ENCODE results near the gene OARD1.
A peak's percentile ranks its signal among the peaks of the same experiment; 100 is the strongest.

The OARD1 gene

DNA sequence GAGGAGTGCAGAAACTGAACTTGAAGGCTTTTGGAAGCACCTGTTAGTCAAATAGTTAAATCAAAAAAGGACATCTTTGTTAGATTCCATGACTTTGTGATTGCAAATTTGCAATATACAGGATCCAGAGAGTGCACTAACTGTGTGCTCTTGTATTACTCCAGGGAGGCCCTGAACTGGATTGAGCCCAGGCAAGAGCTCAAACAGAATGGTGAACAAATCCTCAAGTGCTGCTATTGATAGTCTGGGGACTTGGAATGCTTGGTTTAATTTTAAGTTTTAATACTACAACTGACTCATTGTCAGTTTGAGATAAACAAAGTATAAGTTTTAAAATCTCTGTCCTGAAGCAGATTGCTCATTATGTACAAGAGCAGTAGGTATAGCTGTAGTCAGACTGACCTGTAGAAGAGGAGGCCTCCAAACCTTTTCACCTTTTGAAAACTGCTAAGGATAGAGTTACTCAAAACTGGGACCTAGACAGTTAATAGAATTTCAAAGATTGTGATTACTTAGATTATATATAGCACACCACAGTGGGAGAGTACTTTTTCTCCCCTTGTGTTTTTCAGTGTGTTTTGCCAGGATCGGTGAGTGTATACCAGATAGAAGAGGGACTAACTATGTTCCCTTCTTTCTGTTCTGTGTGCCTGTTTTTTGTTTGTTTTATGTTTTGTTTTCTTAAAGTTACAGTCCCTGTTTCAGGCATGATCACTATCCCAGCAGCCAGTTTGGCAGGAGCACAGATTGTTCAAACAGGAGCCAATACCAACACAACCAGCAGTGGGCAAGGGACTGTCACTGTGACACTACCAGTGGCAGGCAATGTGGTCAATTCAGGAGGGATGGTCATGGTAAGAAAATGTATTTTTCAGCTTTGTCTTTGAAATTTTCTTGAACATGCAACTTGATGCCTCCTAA is 18.9 kb upstream of the OARD1 start:
- Histone ChIP-seq H3K9ac (ENCODE audit: low read depth, low read length) (no peak overlapping the region), H3K36me3 (ENCODE audit: insufficient read depth, low read depth, low read length) (peaks cover 96% of the 10 kb centered on the region), H3K27ac (ENCODE audit: low read length) (no peak overlapping the region), H3K27me3 (ENCODE audit: insufficient read depth, low read length) (no peaks in the 10 kb centered on the region), H3K9me3 (ENCODE audit: insufficient read depth, low read depth, low read length) (no peaks in the 10 kb centered on the region), H3K4me3 (ENCODE audit: low read length) (no peak overlapping the region), H3K4me1 (ENCODE audit: insufficient read depth, low read length) (no peaks in the 10 kb centered on the region)

GRCh38 chr6:41088451-41088850 is 16.3 kb upstream of the OARD1 start:
- H3K9me3 ChIP-seq (ENCODE audit: insufficient read depth, low read depth, low read length), result no peaks in the 10 kb centered on the region
- no peaks in the 10 kb centered on the region for H3K27me3 ChIP-seq (ENCODE audit: insufficient read depth, low read length)
- H3K9ac ChIP-seq (ENCODE audit: low read depth, low read length), result no peak overlapping the region
- no peaks in the 10 kb centered on the region for H3K4me1 ChIP-seq (ENCODE audit: insufficient read depth, low read length)
- no peak overlapping the region for H3K27ac ChIP-seq (ENCODE audit: low read length)
- H3K4me3 ChIP-seq (ENCODE audit: low read length), result no peak overlapping the region
- H3K36me3 ChIP-seq (ENCODE audit: insufficient read depth, low read depth, low read length), result peaks cover 96% of the 10 kb centered on the region

GRCh38 chr6:41085182-41085581 is 13.0 kb upstream of the OARD1 start:
- H3K9me3 ChIP-seq (ENCODE audit: insufficient read depth, low read depth, low read length), result no peaks in the 10 kb centered on the region
- H3K27me3 ChIP-seq (ENCODE audit: insufficient read depth, low read length), result no peaks in the 10 kb centered on the region
- H3K36me3 ChIP-seq (ENCODE audit: insufficient read depth, low read depth, low read length), result peaks cover 94% of the 10 kb centered on the region
- H3K4me3 ChIP-seq (ENCODE audit: low read length), result no peak overlapping the region
- H3K9ac ChIP-seq (ENCODE audit: low read depth, low read length), result no peak overlapping the region
- no peaks in the 10 kb centered on the region for H3K4me1 ChIP-seq (ENCODE audit: insufficient read depth, low read length)
- no peak overlapping the region for H3K27ac ChIP-seq (ENCODE audit: low read length)

DNA sequence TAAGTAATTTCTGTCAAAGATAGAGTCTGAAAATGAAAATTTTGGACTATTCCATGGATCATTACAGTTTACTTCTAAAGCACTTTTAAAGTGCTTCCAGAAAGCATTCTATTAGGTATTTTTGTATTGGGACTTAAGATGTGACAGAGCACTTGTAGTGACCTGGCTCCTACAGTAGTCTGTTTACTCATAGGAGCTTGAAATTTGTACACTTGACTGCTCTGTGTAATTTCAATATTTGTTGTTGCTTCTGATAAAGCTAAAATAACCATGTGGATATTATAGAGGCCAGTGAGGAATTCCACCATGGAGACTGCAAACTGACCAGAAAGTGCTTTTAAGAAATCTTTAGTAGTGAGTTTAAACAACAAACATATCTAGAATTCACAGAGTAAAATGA is 10.9 kb upstream of the OARD1 start:
- H3K9ac ChIP-seq (ENCODE audit: low read depth, low read length), result no peak overlapping the region
- H3K27ac ChIP-seq (ENCODE audit: low read length), result no peak overlapping the region
- no peaks in the 10 kb centered on the region for H3K4me1 ChIP-seq (ENCODE audit: insufficient read depth, low read length)
- H3K36me3 ChIP-seq (ENCODE audit: insufficient read depth, low read depth, low read length), result peaks cover 96% of the 10 kb centered on the region
- no peaks in the 10 kb centered on the region for H3K9me3 ChIP-seq (ENCODE audit: insufficient read depth, low read depth, low read length)
- H3K27me3 ChIP-seq (ENCODE audit: insufficient read depth, low read length), result no peaks in the 10 kb centered on the region
- no peak overlapping the region for H3K4me3 ChIP-seq (ENCODE audit: low read length)

DNA sequence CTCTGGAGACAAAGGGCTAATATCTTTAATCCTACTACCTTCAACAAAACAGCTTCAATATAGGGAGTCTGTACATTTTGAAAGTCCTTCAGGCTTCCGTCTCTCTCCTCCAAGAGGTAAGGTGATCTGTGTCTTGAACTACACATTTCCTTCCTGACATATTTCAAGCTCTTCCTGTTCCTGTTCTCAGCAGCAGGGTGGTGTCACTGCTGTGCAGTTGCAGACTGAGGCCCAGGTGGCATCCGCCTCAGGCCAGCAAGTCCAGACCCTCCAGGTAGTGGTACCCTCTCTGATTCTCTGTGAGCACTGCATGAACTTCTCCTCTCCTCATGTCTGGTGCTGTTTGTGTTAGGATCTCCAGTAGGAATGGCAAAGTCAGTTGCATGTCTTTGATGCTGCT is 8.5 kb upstream of the OARD1 start:
- H3K36me3 ChIP-seq (ENCODE audit: insufficient read depth, low read depth, low read length), result peaks cover 79% of the 10 kb centered on the region
- H3K9ac ChIP-seq (ENCODE audit: low read depth, low read length), result no peak overlapping the region
- no peak overlapping the region for H3K4me3 ChIP-seq (ENCODE audit: low read length)
- peaks cover under 1% of the 10 kb centered on the region; the same call in 1 of the 2 replicates for H3K4me1 ChIP-seq (ENCODE audit: insufficient read depth, low read length)
- no peaks in the 10 kb centered on the region for H3K27me3 ChIP-seq (ENCODE audit: insufficient read depth, low read length)
- no peak overlapping the region for H3K27ac ChIP-seq (ENCODE audit: low read length)
- no peaks in the 10 kb centered on the region for H3K9me3 ChIP-seq (ENCODE audit: insufficient read depth, low read depth, low read length)

DNA sequence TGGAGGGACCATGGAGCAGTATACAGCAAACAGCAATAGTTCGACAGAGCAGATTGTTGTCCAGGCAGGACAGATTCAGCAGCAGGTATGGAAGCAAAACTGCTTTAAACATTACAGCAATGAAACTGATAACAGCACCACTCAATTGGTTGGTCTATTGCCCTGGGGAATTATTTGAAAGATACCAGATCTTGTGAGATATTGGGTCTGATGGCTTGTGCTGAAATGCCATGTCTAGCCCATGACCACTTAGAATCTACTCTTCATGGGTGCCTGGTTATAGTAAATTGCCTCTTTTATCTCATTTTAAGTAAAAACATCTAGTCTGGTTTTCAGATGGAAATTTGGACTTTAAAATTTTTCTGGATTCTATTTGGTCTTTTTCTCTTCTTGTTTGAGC is 6.9 kb upstream of the OARD1 start:
- Histone ChIP-seq H3K36me3 (ENCODE audit: insufficient read depth, low read depth, low read length) (peaks cover 69% of the 10 kb centered on the region), H3K4me1 (ENCODE audit: insufficient read depth, low read length) (peaks cover 13% of the 10 kb centered on the region; the same call in 1 of the 2 replicates), H3K27ac (ENCODE audit: low read length) (no peak overlapping the region)

DNA sequence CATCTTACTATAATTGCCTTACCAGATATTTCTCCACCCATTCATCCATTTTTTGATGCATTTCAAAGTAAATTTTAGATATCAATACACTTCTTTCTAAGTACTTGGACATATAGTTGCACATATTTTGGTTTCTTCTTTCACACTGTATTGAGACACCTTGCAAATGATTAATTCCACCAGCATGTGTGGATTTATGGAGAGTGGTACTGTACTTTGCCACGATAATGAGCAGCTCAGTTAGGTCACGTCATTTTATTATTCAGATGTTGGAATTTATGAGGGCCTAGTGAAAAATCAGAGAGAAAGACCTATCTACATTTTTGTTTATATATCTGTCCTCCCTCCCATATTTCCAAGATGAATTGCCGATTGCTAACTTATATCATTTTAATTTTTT is 5.9 kb upstream of the OARD1 start:
- peaks cover 59% of the 10 kb centered on the region for H3K36me3 ChIP-seq (ENCODE audit: insufficient read depth, low read depth, low read length)
- no peak overlapping the region for H3K4me3 ChIP-seq (ENCODE audit: low read length)
- no peak overlapping the region for H3K9ac ChIP-seq (ENCODE audit: low read depth, low read length)
- H3K4me1 ChIP-seq (ENCODE audit: insufficient read depth, low read length), result peaks cover 13% of the 10 kb centered on the region; the same call in 1 of the 2 replicates
- no peaks in the 10 kb centered on the region for H3K9me3 ChIP-seq (ENCODE audit: insufficient read depth, low read depth, low read length)
- H3K27ac ChIP-seq (ENCODE audit: low read length), result no peak overlapping the region
- no peaks in the 10 kb centered on the region for H3K27me3 ChIP-seq (ENCODE audit: insufficient read depth, low read length)

More for the DNA sequence above, 6.9 kb upstream of the OARD1 start:
- Histone ChIP-seq H3K9me3 (ENCODE audit: insufficient read depth, low read depth, low read length) (no peaks in the 10 kb centered on the region), H3K4me3 (ENCODE audit: low read length) (no peak overlapping the region), H3K9ac (ENCODE audit: low read depth, low read length) (no peak overlapping the region), H3K27me3 (ENCODE audit: insufficient read depth, low read length) (no peaks in the 10 kb centered on the region)

GRCh38 chr6:41077536-41077935 is 5.4 kb upstream of the OARD1 start:
- no peak overlapping the region for H3K9ac ChIP-seq (ENCODE audit: low read depth, low read length)
- no peak overlapping the region for H3K27ac ChIP-seq (ENCODE audit: low read length)
- H3K36me3 ChIP-seq (ENCODE audit: insufficient read depth, low read depth, low read length), result peaks cover 54% of the 10 kb centered on the region
- H3K9me3 ChIP-seq (ENCODE audit: insufficient read depth, low read depth, low read length), result no peaks in the 10 kb centered on the region
- H3K4me3 ChIP-seq (ENCODE audit: low read length), result no peak overlapping the region
- no peaks in the 10 kb centered on the region for H3K27me3 ChIP-seq (ENCODE audit: insufficient read depth, low read length)
- H3K4me1 ChIP-seq (ENCODE audit: insufficient read depth, low read length), result peaks cover 13% of the 10 kb centered on the region; the same call in 1 of the 2 replicates

DNA sequence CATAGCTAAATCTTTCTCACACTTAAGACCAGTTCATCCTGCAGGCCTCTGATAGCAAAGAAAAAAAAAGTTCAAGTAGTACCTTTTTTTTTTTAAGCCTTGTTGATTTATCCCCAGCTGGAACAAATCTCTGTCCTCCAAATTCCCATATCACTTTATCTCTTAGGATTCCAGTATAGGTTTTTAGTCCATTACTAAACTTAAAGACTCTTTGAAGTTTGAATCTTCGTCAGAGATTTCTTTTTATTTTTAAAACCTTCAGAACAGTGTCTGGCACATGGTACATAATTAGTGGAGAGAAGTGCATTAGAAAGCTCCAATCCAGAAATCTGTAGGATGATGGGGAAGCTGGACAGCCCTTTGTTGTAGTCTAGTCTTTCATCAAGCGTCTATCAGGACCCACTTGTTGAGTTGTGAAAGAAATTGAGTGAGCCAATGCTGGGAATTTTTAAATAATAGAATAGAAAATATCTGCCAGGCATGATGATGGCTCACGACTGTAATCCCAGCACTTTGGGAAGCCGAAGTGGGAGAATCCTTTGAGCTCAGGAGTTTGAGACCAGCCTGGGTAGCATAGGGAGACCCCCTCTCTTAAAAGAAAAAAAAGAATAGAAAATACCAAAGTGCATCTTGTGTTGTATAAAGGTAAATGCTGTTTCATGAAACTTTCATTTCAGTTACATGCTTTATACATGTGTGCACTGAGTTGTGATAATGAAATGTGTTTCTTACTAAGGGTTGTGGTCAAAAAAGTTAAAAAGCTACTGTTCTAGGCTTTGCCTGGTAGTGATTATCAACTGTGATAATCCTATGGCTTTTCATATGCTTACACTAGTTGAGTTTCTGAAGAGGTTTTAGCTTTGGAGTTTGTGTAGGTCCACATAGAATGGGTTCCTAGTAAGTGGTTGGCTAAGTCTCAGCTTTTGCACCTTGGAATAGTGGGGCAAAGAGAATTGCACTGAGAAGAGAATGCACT is 3.8 kb upstream of the OARD1 start:
- H3K36me3 ChIP-seq (ENCODE audit: insufficient read depth, low read depth, low read length), result peaks cover 40% of the 10 kb centered on the region

DNA sequence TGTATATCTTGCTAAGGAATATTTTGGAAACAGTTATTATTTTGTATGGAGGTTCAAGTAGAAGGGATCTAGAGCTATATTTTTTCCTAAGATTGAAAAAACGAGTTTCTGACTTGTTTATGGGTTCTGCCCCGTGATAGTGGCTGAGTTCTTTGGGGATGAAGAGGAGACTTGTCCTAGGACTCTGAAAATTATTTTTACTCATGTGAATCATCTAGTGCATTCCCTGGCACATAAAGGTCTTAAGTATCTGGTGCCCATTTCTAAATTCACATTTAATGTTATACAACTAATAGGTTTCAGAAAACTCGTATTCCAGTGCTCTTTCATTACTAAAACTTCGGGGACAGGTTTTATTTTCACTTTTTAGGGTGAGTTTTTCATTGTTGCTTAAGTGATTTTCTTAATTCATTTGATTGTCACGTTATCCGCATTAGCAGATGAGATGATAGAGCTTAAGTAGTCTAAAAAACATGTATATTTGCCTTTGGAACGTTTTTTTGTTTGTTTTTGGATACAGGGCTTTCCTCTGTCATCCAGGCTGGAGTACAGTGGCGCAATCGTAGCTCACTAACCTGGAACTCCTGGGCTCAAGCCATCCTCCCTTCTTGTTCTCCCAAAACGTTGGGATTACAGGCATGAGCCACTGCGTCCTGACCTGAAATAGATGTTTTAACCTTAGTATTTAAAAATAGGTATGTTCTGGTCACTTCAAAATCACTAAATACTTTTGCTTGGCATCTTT is 2.7 kb upstream of the OARD1 start:
- peak overlapping the region; percentile 75 for H3K27ac ChIP-seq (ENCODE audit: low read length)
- peak overlapping the region; percentile 99; the same call in 1 of the 2 replicates for H3K9ac ChIP-seq (ENCODE audit: low read depth, low read length)
- H3K9me3 ChIP-seq (ENCODE audit: insufficient read depth, low read depth, low read length), result no peaks in the 10 kb centered on the region
- peaks cover 38% of the 10 kb centered on the region for H3K36me3 ChIP-seq (ENCODE audit: insufficient read depth, low read depth, low read length)
- no peaks in the 10 kb centered on the region for H3K27me3 ChIP-seq (ENCODE audit: insufficient read depth, low read length)
- H3K4me3 ChIP-seq (ENCODE audit: low read length), result peak overlapping the region; percentile 80
- H3K4me1 ChIP-seq (ENCODE audit: insufficient read depth, low read length), result peaks cover 21% of the 10 kb centered on the region; the same call in 1 of the 2 replicates

More for the DNA sequence above, 3.8 kb upstream of the OARD1 start:
- H3K4me1 ChIP-seq (ENCODE audit: insufficient read depth, low read length), result peaks cover 14% of the 10 kb centered on the region; the same call in 1 of the 2 replicates
- no peaks in the 10 kb centered on the region for H3K9me3 ChIP-seq (ENCODE audit: insufficient read depth, low read depth, low read length)
- H3K27ac ChIP-seq (ENCODE audit: low read length), result no peak overlapping the region
- no peaks in the 10 kb centered on the region for H3K27me3 ChIP-seq (ENCODE audit: insufficient read depth, low read length)
- peak overlapping the region; percentile 99 for H3K9ac ChIP-seq (ENCODE audit: low read depth, low read length)
- peak overlapping the region; percentile 80; the same call in 1 of the 2 replicates for H3K4me3 ChIP-seq (ENCODE audit: low read length)

All from iPS-20b (cell line).